AML-193 (cell line): ENCODE measurements around the gene NLRP10.

Experiments
- DNase-seq, 2 experiments: peaks; one replicate each; lab custom pipeline; 2025; lab: John Stamatoyannopoulos, UW

Gene NLRP10

DNA sequence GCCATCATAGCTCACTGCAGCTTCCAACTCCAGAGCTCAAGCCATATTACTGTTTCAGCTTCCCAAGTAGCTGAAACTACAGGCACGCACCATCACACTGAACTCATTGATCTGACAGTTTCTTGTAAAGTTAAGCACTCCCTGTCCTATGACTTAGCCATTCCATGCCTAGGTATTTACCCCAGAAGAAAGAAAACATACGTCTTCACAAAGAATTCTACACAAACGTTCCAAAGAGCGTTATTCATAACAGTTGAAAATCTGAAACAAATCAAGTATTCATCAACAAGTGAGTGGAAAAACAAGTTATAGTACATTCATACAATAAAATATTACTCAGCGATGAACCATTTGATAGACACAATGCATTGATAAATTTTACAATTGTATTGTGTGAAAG lies 7.8 kb upstream of the NLRP10 start:
- DNase-seq: no peak

DNA sequence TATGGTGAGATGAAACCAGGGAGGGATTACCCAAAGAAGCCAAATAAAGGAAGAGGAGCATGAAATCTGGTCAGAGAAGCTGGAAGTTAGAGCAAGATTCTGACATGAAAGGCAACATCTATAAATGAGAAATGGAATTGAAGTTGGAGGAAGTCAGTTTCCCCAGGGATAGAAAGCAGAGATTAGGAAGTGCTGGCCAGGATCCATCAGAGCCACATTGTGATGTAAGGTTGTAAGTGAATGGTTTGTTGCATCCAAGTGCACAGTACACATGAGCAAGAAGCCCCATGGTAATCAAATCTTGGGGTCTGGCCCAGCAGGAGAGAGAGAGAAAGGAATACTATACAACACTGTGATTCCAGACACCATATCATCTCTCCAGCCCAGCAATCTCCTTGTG lies 6.6 kb upstream of the NLRP10 start:
- DNase-seq: no peak

DNA sequence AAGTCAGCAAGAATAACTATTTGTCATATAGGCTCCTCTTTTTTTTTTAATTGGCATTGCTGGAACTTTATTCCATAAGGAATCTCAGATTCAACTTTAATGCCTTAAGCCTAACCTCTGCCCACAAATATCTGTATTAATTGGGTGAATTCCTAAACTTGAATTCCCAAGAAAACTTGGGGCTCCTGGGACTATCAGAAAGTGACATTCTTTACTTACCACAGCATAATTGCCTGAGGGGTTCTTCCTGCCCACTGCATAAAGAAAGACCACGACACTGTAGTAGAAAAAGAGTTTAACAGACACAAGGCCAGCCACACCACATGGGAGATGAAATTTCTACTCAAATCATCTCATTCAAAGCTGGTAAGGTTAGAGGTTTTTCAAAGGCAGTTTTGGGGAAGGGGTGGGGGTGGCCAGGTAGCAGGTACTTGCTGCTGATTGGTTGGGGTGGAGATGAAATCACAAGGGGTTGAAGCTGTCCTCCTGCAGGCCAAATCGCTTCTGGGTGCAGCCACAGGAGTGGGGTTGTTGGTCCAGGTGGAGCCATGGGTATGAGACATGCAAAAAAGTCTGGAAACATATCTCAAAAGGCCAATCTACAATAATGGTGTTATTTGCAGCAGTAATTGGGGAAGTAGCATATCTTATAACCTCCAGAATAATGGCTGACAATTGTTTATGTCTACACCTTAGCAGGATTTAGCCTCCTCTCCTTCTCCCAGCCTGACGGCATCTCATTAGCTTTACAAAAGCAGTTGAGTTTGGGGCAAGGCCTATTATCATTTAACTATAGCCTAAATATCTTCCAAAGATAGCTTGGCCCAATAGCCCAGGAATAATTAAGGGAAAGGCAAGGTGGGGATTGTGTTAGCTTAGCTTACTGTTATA lies 4.8 kb upstream of the NLRP10 start:
- DNase-seq: no peak

DNA sequence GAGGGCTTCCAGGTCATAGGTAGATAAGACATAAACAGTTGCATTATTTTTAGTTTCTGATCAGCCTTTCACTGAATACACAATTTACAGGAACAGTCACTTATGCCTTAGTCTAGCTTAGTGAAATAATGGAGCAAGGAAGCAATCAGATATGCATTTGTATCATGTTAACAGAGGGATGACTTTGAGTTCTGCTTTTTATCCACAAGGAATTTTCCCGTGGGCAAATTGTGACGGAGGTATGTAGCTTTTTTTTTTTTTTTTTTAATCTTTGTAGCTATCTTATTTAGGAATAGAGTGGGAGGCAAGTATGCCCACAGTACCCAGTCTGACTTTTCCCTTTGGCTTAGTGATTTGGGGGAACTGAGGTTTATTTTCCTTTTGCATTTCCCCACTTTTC lies 3.4 kb upstream of the NLRP10 start:
- no peak for DNase-seq

DNA sequence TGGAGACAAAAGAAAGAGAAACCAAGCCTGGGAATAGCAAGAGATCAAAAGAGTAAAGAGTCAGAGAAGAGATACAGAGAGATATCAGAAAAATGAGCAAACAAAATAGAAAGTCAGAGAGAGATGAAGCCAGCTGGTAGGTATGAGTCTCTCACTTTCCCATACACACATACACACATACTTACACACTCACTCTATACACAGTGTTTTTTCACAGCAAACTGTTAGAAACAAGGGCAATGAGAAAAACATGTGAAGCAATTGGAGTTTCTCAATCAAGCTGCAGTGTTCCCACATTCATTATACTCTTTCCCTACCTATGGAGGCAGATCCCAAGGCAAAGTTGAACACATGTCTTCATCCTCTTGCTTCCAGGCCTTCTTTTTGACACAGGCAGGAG lies 2.6 kb upstream of the NLRP10 start:
- no peak for DNase-seq

DNA sequence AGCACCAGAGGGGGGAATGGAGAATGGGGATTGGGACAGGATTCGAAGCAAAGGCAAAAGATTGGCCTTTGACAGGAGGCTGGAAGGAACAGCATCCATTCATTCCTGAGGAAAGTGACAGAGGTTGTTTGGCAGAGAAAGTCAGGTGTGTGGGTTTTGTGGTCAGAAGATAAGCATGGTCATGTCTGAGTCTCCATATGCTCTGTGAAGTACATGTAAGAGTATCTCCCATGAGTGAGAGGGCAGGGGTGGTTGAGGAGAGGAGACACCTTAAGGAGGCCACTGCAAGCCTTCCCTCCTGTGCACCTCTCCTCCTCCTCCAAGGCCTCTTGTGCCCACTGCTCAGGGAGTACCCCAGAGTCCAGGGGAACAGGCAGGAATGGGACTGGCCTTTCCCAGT lies 1.9 kb upstream of the NLRP10 start:
- DNase-seq: no peak

DNA sequence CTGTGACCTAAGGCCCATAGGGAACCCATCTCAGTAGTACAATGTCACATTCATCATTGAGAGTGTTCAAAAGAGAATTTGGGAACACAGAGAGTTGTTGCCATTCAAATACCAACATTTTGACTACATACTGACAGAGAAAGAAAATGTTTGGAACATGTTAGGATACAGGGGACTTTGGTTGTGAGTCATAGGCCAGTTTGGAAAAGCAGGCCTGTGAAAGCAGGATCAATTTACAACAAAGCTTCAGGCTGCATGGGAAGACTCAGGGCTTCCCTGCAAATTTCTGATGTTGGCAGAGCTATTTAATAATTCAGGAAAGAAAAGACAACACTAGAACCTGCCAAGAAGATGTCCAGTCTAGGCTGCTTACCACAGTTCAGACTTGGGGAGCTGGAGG lies 374 bp downstream of the NLRP10 start:
- no peak for DNase-seq

DNA sequence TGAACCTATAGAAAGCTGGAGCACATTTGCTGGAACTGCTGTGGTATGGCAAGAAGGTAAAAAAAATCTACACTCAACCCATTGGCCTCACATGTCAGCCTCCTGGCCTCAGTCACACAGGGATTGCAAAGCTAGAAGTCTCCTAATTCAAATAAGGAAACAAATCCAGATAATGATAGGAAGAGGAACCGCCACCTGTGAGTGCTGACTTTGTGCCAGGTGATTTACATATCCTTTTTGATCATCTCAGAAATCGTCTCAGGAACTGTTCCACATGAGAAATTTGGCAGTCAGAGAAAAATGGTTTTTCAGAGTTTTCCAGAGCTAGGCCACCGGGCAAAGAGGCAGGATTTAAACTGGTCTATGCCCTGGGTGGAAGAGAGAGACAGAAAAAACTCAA lies 986 bp downstream of the NLRP10 start:
- DNase-seq: no peak

DNA sequence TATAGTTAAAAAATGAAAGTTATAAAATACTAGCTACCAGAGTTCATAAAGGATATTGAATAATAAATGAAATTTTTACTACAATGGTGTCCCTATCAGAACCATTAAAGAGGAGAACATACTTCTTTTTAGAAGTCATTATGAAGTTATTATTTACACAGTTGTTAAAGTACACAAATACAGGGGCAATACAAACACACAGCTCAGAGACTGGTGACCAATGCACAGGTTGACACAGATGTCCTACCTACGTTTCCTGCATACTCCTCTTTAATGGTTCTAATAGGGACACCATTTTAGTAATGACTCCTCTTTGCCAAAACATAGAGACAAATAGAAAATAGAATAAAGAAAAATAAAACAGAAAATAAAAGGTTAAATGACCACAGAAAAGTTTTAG lies 10.1 kb downstream of the NLRP10 start:
- no peak for DNase-seq

DNA sequence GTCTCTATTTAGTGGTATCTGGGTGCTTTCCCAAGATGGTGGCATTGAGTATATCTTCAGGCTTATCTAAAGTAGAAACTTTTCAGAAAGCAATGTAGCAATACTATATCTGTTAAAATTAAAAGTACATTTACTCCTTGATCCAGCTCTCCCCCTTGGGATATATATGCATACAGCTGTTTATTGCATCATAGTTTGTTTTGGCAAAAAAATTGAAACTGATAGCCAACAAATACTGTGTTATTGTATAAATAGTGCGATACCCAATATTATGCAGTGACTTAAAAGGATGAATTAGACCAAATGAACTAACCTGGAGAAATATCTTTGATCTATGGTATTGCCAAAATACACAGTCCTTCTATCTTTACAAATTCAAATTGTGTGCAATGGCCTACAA lies 15.3 kb downstream of the NLRP10 start:
- DNase-seq: no peak

DNA sequence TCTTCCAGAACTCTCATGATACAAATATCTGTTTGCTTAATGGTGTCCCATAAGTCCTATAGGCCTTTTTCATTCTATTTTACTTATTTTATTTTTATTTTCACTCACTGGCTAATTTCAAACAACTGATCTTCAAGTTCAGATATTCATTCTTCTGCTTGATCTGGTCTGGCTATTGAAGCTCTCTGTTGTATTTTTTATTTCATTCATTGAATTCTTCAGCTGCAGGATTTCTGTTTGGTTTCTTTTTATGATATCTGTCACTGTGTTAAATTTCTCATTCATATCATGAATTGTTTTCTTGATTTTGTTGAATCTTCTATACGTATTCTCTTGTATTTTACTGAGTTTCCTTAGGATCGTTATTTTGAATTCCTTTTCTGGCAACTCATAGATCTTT lies 21.1 kb downstream of the NLRP10 start:
- no peak for DNase-seq

DNA sequence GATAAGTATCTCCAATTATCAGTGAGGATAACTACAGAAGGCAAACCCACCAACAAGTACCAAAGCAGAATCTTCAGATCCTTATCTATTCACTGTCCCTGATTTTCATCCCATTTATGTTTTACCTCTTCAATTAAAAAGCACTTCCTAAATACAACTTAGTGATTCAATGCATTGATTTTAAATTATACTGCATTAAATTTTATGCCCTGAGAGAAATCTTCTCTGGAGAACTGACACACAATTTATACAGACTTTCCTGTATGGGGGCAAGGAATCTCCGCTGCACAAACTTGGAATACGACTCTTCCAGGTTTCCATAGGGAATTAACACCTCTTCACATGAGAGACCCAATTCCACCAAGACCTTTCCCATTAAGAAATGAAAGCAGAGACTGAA lies 23.6 kb downstream of the NLRP10 start, which contains the start of gene OR10A3:
Gene OR10A3, minus strand, starts transcription at position 101 of the 400 bp plus-strand sequence. CDS start 2,188 bp downstream, outside the sequence.
- no peak for DNase-seq

DNA sequence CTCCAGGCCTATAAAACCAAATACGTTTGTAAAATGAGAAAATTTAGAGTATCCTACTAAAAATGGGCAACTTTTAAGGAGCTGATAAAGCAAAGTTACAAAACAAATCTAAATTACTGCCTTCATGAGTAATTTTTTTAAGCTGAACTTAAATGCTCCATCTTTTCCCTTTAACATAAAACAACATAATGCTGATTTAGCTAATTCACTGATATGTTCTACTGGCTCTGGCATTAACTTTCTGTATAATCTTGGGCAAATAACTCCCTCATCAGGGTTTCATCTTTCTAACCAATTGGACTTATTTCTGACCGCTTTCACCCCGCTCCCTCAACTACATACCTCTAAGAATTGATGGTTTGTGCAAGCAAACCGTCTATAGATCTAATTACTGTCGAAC lies 24.1 kb downstream of the NLRP10 start:
- no peak for DNase-seq

DNA sequence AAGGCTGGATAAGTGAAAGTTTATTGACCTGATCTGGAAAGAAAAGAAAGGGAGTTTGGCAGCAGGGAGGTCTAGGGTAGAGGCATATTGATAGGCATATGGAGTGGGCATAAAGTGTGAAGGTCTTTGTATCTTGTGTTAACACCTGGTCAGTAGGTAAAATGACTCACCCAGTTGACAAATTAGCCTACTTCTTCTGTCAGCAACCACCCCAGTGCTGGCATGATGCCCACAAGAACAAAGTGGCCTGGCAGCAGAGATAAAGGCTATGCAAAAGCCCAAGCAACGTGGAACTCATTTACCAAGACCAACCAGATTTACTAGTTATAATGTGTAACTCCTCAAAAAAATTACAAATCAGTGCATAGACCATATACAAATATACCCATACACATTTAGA lies 28.6 kb downstream of the NLRP10 start:
- DNase-seq: no peak

DNA sequence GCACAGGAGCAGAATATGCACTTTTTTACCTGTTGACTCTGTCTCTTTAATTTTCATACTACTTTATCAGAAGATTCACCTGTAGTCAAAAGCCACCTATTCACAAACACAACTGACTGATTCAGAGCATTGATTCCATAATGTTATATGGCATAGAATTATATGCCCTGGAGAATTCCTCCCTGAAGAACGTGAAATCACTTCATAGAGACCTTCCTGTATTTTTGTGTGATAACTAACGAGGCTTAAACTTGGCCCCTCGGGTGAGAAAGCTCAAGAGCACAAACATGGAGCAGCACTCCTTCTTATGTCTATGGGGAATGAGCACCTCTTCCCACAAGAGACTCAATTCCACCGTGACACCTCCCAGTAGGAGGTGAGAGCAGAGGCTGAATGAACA lies 34.1 kb downstream of the NLRP10 start, which contains the start of gene OR10A6:
Gene OR10A6, minus strand, starts transcription at position 101 of the 400 bp plus-strand sequence. CDS start 2,606 bp downstream, outside the sequence.
- no peak for DNase-seq

DNA sequence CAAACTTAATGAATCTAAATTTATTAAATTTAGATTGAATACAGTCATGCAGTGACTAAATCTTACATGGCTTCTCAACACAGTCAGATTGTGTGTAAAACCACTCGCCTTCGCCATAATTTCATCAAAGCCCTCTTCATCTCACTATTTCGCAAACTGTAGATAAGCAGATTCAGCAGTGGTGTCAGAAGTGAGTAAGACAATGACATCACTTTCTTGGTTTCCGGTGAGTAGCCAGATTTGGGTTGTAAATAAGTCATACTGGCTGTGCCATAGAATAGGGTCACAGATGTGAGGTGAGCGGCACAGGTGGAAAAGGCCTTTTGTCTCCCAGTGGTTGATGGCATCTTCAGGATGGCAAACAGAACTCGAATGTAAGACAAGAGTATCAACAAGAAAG lies 37.6 kb downstream of the NLRP10 start:
- no peak for DNase-seq

DNA sequence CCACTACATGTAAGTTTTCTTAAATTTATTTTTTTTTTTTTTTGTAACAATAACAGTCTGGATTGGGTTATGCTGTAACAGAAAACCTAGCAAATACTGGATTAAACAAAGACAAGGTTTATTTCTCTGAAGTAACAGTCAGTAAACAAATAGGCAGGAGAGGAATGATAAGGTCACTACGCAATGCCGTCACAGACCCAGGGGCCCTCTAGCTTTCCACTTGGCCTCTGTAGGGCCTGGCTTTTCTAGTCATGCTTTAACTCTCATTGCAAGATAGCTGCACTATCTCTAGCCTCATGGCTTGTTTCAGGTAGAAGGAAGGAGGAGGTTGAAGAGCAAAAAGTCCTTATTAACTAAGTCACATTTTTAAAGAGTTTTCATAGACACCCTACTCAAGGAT lies 40.7 kb downstream of the NLRP10 start:
- no peak for DNase-seq

DNA sequence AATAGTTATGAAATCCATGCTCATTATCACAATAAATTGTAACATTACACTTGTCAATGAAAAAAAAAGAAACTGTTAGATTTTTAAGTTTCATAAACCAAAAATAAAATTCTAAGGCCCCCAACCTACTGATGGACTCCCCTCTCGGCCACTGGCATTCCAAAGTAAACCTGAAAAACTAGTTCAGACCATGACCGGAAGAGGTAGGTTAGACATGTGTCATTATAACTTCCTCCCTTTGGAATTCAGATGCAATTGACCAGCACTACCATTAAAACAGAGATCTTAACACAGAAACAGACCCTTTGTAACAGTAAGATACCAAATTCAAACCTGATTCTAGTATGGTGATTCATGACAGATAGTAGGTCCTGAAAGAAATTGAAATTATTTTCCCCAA lies 47.1 kb downstream of the NLRP10 start:
- DNase-seq: no peak
